Measurements from ENCODE around the gene CGNL1.

Gene CGNL1

DNA sequence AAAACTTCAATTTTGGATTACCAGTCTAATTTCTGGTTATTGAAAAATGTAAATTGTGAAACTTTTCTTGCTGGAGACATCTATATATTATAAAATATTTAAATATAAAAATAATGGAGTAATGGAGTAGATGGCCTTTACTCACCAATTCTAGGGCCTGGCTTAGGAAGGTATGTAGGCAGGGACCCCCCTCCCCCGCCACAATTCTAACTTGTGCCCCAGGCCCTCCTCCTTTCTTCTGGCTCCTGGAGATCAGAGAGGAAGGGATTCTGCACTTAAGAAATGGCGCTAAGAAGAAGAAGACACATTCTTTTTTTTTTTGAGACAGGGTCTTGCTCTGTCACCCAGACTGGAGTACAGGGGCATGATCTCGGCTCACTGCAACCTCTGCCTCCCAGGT is 49.5 kb downstream of the CGNL1 start:
- Histone ChIP-seq H3K27ac (no peak overlapping the region), H3K9ac (no peak overlapping the region), H3K36me3 (ENCODE audit: insufficient read depth) (no peaks in the 10 kb centered on the region), H3K4me3 (IDR thresholded peaks at IDR 0.05; ENCODE audit: insufficient read depth, low read depth, low read length) (no peak overlapping the region), H3K27me3 (ENCODE audit: insufficient read depth, low read depth) (no peaks in the 10 kb centered on the region), H3K79me2 (ENCODE audit: insufficient read depth, low read depth) (no peaks in the 10 kb centered on the region), H3K4me1 (ENCODE audit: low read depth, poor library complexity, severe bottlenecking) (no peaks in the 10 kb centered on the region), H4K20me1 (ENCODE audit: insufficient read depth) (no peaks in the 10 kb centered on the region), H2AFZ (ENCODE audit: low read depth) (no peak overlapping the region), H3K4me2 (no peak overlapping the region)
- TF ChIP-seq, protein P1, sequence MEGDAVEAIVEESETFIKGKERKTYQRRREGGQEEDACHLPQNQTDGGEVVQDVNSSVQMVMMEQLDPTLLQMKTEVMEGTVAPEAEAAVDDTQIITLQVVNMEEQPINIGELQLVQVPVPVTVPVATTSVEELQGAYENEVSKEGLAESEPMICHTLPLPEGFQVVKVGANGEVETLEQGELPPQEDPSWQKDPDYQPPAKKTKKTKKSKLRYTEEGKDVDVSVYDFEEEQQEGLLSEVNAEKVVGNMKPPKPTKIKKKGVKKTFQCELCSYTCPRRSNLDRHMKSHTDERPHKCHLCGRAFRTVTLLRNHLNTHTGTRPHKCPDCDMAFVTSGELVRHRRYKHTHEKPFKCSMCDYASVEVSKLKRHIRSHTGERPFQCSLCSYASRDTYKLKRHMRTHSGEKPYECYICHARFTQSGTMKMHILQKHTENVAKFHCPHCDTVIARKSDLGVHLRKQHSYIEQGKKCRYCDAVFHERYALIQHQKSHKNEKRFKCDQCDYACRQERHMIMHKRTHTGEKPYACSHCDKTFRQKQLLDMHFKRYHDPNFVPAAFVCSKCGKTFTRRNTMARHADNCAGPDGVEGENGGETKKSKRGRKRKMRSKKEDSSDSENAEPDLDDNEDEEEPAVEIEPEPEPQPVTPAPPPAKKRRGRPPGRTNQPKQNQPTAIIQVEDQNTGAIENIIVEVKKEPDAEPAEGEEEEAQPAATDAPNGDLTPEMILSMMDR (conservative IDR thresholded peaks at IDR 0.05; ENCODE audit: low read depth, low read length) = no peak

DNA sequence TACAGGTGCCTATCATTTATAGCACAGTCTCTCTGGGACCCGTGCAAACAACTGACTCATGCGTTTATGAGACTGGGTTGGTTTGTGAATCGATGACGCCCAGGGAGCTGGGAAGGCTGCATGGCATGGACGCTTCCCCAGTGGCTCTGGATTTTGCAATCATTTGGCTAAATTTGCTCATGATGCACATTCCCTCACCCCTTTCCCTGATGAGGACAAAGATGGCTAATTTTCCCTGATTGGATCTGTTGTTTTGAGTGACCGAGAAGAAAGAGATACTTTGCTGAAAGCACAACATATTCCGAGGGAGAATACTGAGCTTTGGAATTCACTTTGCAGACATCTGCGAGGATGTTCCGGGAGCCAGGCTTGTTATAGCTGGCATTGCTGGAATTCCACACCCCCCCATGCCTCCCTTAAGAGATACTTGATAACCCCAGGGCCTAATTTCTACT is 51.1 kb downstream of the CGNL1 start:
- H2AFZ ChIP-seq (ENCODE audit: low read depth) = no peak overlapping the region
- no peak overlapping the region for H3K4me2 ChIP-seq

DNA sequence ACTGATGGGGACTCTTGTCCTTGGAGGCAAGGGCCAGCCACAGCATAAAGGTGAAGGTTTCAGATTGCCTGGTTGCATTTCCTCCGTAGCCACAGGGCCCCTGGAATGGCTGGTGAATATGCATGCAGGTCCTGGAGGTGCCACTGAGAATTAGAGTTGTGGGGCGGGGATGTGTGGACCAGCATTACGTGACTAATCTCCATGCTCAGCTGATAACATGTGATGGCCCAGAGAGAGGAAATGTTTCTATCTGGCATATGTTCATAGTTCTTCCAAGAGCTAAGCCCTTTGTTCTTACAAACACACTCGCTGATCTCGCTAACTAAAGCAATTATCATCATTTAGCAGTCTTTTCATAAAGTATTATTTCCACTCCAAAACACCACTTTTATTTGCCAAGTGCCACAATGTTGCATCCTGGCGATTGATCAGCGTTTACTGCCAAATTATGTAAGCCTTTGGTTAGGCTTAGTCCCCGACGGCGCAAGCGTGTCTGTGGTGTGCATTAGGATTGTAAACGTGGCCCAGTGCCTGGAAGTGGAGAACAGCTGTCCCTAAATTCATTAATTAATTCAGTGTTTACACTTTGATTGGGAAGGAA is 55.9 kb downstream of the CGNL1 start:
- H3K4me3 ChIP-seq (IDR thresholded peaks at IDR 0.05; ENCODE audit: insufficient read depth, low read depth, low read length) = no peak overlapping the region
- no peak overlapping the region for H2AFZ ChIP-seq (ENCODE audit: low read depth)
- no peak overlapping the region for H3K9ac ChIP-seq
- H3K36me3 ChIP-seq (ENCODE audit: insufficient read depth) = no peaks in the 10 kb centered on the region
- TF ChIP-seq, protein P1 (conservative IDR thresholded peaks at IDR 0.05; ENCODE audit: low read depth, low read length) = no peak
- no peaks in the 10 kb centered on the region for H3K79me2 ChIP-seq (ENCODE audit: insufficient read depth, low read depth)
- H3K27ac ChIP-seq = no peak overlapping the region
- no peaks in the 10 kb centered on the region for H3K27me3 ChIP-seq (ENCODE audit: insufficient read depth, low read depth)
- no peak overlapping the region for H3K4me2 ChIP-seq
- no peaks in the 10 kb centered on the region for H3K4me1 ChIP-seq (ENCODE audit: low read depth, poor library complexity, severe bottlenecking)
- no peaks in the 10 kb centered on the region for H4K20me1 ChIP-seq (ENCODE audit: insufficient read depth)

More for the DNA sequence above, 51.1 kb downstream of the CGNL1 start:
- H4K20me1 ChIP-seq (ENCODE audit: insufficient read depth) = no peaks in the 10 kb centered on the region
- no peaks in the 10 kb centered on the region for H3K4me1 ChIP-seq (ENCODE audit: low read depth, poor library complexity, severe bottlenecking)
- H3K79me2 ChIP-seq (ENCODE audit: insufficient read depth, low read depth) = no peaks in the 10 kb centered on the region
- no peaks in the 10 kb centered on the region for H3K27me3 ChIP-seq (ENCODE audit: insufficient read depth, low read depth)
- no peak overlapping the region for H3K27ac ChIP-seq
- H3K4me3 ChIP-seq (IDR thresholded peaks at IDR 0.05; ENCODE audit: insufficient read depth, low read depth, low read length) = no peak overlapping the region
- TF ChIP-seq, protein P1 (conservative IDR thresholded peaks at IDR 0.05; ENCODE audit: low read depth, low read length) = no peak
- no peak overlapping the region for H3K9ac ChIP-seq
- H3K36me3 ChIP-seq (ENCODE audit: insufficient read depth) = no peaks in the 10 kb centered on the region

DNA sequence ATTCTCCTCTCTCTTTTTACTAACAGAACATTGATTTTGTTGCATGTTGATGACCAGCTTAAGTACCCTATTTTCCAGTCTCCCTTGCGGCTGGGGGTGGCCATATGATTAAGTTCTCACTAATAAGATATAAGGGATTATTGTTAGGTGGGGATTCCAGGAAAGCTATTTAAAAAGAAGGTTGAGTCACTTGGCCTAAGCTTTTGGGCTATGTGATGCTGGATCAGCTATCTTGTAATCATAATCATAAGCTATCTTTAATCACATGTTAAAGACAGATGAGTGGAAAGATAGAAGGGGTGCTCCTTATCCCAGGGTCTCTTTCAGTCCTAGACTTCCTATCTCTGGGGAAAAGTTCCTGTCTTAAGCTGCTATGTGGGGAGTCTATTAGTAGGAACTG is 59.9 kb downstream of the CGNL1 start:
- Histone ChIP-seq H3K4me2 (no peak overlapping the region), H3K4me1 (ENCODE audit: low read depth, poor library complexity, severe bottlenecking) (no peaks in the 10 kb centered on the region), H3K9ac (no peak overlapping the region), H3K27me3 (ENCODE audit: insufficient read depth, low read depth) (no peaks in the 10 kb centered on the region), H3K27ac (no peak overlapping the region), H3K36me3 (ENCODE audit: insufficient read depth) (no peaks in the 10 kb centered on the region), H4K20me1 (ENCODE audit: insufficient read depth) (no peaks in the 10 kb centered on the region), H3K4me3 (IDR thresholded peaks at IDR 0.05; ENCODE audit: insufficient read depth, low read depth, low read length) (no peak overlapping the region), H2AFZ (ENCODE audit: low read depth) (no peak overlapping the region), H3K79me2 (ENCODE audit: insufficient read depth, low read depth) (no peaks in the 10 kb centered on the region)
- TF ChIP-seq, protein P1 (conservative IDR thresholded peaks at IDR 0.05; ENCODE audit: low read depth, low read length) = no peak

All from KMS-11 (cell line).